HuH-7 (cell line): Measurements from ENCODE around the gene IQCN.

Experiments
- DNase-seq: peaks from one replicate; pipeline ENCODE4 v3.0.0; 2011; ENCODE audit warnings: low spot score

The IQCN gene

GRCh38 chr19:18233224-18233825, 40.9 kb downstream of the IQCN start:
- peak; percentile 91 for DNase-seq

- DNase-seq: peak; percentile 59
Measured at GRCh38 chr19:18232540-18233223, 41.6 kb downstream of the IQCN start.

- DNase-seq: no peak
Measured at GRCh38 chr19:18231775-18232174, 42.5 kb downstream of the IQCN start.

GRCh38 chr19:18230941-18231734, 43.1 kb downstream of the IQCN start:
- no peak for DNase-seq

- no peak for DNase-seq
Measured at GRCh38 chr19:18229915-18230314, 44.3 kb downstream of the IQCN start.

GRCh38 chr19:18229474-18229873, 44.8 kb downstream of the IQCN start:
- DNase-seq: no peak

- DNase-seq: no peak
Measured at GRCh38 chr19:18227781-18228271, 46.4 kb downstream of the IQCN start.

GRCh38 chr19:18226956-18227780, 47.1 kb downstream of the IQCN start:
- DNase-seq: no peak

GRCh38 chr19:18225702-18226468, 48.4 kb downstream of the IQCN start, which contains the start of gene PDE4C:
Gene PDE4C, minus strand, starts transcription at chr19:18226438. Its CDS starts 23 bp downstream, at chr19:18226415.
- peak; percentile 59 for DNase-seq

GRCh38 chr19:18225355-18225701, 48.9 kb downstream of the IQCN start:
- no peak for DNase-seq

- peak; percentile 94 for DNase-seq
Measured at GRCh38 chr19:18224525-18225354, 49.5 kb downstream of the IQCN start.

- DNase-seq: peak; percentile 86
Measured at GRCh38 chr19:18223860-18224524, 50.3 kb downstream of the IQCN start.

- no peak for DNase-seq
Measured at GRCh38 chr19:18221815-18222725, 52.2 kb downstream of the IQCN start.

GRCh38 chr19:18220632-18221275, 53.5 kb downstream of the IQCN start:
- DNase-seq: peak; percentile 59

GRCh38 chr19:18219911-18220631, 54.2 kb downstream of the IQCN start:
- no peak for DNase-seq

GRCh38 chr19:18218600-18218999, 55.7 kb downstream of the IQCN start:
- no peak for DNase-seq

GRCh38 chr19:18218159-18218558, 56.1 kb downstream of the IQCN start:
- DNase-seq: no peak
